Fibroblast of mammary gland (primary cell): ENCODE measurements around the gene GRIFIN.

Experiments
- DNase-seq: peaks from one replicate; pipeline ENCODE4 v3.0.0-alpha.2; 2010; ENCODE audit warnings: low read depth
- H3K4me3 ChIP-seq: 2 replicates; pipeline ENCODE4 v1.5.1; 2011; ENCODE audit warnings: low read depth, mild to moderate bottlenecking, low read length, moderate library complexity; ENCODE audit not compliant: control insufficient read depth
- CTCF ChIP-seq: conservative IDR thresholded peaks from 2 replicates; pipeline ENCODE4 v1.5.1; 2011; ENCODE audit warnings: low read depth, low read length, inconsistent platforms; ENCODE audit not compliant: control insufficient read depth, insufficient read depth

Gene GRIFIN

GRCh38 chr7:2484868-2485267 lies 8.7 kb upstream of the GRIFIN start:
- DNase-seq: no peak
- TF ChIP-seq CTCF: no peak
- no peak overlapping the region for H3K4me3 ChIP-seq

GRCh38 chr7:2483494-2483893 lies 7.3 kb upstream of the GRIFIN start:
- TF ChIP-seq CTCF: no peak
- H3K4me3 ChIP-seq: no peak overlapping the region

GRCh38 chr7:2482725-2483451 lies 6.7 kb upstream of the GRIFIN start:
- peak; percentile 33 for DNase-seq
- no peak overlapping the region for H3K4me3 ChIP-seq

More at GRCh38 chr7:2483494-2483893, 7.3 kb upstream of the GRIFIN start:
- DNase-seq: no peak

GRCh38 chr7:2481195-2481594 lies 5.0 kb upstream of the GRIFIN start:
- TF ChIP-seq CTCF: no peak
- DNase-seq: no peak

More at GRCh38 chr7:2482725-2483451, 6.7 kb upstream of the GRIFIN start:
- TF ChIP-seq CTCF: no peak

GRCh38 chr7:2480070-2480408 lies 3.8 kb upstream of the GRIFIN start:
- H3K4me3 ChIP-seq: no peak overlapping the region
- no peak for TF ChIP-seq CTCF
- peak; percentile 21 for DNase-seq

More at GRCh38 chr7:2481195-2481594, 5.0 kb upstream of the GRIFIN start:
- H3K4me3 ChIP-seq: no peak overlapping the region

- no peak for TF ChIP-seq CTCF
- no peak for DNase-seq
- H3K4me3 ChIP-seq: no peak overlapping the region
Measured at GRCh38 chr7:2479276-2480069, 3.3 kb upstream of the GRIFIN start.
